ENCODE measurements around the gene GLT6D1.

GLT6D1 gene

DNA sequence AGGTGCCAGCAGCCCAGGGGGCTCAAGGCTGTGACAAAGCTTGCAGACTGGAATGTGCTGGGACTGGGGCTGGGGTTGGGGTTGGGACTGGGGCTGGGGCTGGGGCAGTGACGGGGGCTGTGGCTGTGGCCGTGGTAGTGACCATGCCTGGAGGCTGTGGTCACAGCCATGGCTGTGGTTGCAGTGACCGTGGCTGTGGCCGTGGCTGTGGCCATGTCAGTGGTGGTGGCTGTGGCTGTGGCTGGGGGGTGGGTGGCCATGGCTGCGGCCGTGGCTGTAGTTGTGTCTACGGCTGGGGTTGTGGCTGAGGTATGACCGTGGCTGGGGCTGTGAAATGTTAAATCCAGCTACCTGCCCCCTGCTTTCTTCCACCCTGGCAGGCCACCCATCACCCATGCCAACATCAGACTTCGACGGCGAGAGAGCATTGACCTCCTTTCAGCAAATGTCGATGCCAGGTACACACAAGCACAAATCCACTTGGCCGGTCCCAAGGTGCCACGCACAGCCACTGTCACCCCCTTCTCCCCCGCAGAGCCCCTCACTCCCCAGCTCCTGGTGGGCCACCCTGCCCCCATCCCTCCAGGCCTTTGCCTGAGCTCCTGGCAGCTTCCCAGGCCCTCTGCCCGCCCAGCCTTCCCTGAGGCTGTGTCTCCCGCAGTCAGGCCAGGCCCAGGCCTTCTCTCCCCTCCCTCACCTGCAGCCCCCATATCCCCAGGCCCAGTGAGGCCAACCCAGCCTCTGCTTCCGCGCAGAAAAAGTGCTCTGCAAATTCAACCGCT lies 39.1 kb upstream of the GLT6D1 start:
- Histone ChIP-seq H3K9me2 (replicated peaks; ENCODE audit: control insufficient read depth, low read length) (no peaks in the 10 kb centered on the region), H3K9me3 (ENCODE audit: control insufficient read depth, insufficient read depth, low read length) (no peaks in the 10 kb centered on the region), H3K27ac (ENCODE audit: low read depth, low read length) (no peak overlapping the region), H3K4me1 (ENCODE audit: control insufficient read depth, low read length) (no peaks in the 10 kb centered on the region), H3K4me2 (ENCODE audit: low read length) (no peak overlapping the region), H4K20me1 (ENCODE audit: control insufficient read depth, insufficient read depth, low read depth, low read length) (no peaks in the 10 kb centered on the region), H3K27me3 (ENCODE audit: control insufficient read depth, low read length) (no peaks in the 10 kb centered on the region), H3K79me2 (ENCODE audit: control insufficient read depth, low read length) (no peaks in the 10 kb centered on the region), H3K4me3 (ENCODE audit: low read length) (no peak overlapping the region), H3F3A (ENCODE audit: control insufficient read depth, insufficient read depth) (no peaks in the 10 kb centered on the region), H3K36me3 (ENCODE audit: control insufficient read depth, low read length) (no peaks in the 10 kb centered on the region)
- TF ChIP-seq, protein P1, sequence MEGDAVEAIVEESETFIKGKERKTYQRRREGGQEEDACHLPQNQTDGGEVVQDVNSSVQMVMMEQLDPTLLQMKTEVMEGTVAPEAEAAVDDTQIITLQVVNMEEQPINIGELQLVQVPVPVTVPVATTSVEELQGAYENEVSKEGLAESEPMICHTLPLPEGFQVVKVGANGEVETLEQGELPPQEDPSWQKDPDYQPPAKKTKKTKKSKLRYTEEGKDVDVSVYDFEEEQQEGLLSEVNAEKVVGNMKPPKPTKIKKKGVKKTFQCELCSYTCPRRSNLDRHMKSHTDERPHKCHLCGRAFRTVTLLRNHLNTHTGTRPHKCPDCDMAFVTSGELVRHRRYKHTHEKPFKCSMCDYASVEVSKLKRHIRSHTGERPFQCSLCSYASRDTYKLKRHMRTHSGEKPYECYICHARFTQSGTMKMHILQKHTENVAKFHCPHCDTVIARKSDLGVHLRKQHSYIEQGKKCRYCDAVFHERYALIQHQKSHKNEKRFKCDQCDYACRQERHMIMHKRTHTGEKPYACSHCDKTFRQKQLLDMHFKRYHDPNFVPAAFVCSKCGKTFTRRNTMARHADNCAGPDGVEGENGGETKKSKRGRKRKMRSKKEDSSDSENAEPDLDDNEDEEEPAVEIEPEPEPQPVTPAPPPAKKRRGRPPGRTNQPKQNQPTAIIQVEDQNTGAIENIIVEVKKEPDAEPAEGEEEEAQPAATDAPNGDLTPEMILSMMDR (IDR thresholded peaks at IDR 0.05; ENCODE audit: low read depth, low read length, poor library complexity, severe bottlenecking): no peak
- no peak for TF ChIP-seq EZH2phosphoT487 (IDR thresholded peaks at IDR 0.05; ENCODE audit: borderline replicate concordance, low read length)

DNA sequence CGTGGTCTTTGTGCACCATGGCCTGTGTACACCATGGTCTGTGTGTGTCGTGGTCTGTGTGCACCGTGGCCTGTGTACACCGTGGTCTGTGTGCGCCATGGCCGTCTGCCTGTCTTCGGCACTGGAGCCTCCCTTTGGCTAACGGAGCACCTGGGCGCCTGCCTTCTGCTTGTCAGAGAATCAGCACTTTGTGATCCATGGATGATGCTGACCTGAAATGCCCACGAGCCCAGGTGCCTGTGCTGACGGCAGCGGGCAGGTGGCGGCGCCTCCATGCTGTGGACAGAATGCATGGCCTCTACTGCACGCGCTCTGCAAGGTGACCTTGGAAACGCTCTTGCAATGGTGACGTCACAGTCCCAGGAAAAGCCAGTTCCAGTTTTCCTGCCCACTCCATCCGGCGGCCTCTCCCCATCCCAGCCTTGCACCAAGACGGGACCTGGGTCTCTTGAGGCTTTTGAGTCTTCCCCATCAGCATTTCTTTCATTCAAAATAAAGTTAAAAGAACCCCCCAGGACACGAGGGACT lies 38.4 kb upstream of the GLT6D1 start:
- H3K27me3 ChIP-seq (ENCODE audit: control insufficient read depth, low read length): no peaks in the 10 kb centered on the region

DNA sequence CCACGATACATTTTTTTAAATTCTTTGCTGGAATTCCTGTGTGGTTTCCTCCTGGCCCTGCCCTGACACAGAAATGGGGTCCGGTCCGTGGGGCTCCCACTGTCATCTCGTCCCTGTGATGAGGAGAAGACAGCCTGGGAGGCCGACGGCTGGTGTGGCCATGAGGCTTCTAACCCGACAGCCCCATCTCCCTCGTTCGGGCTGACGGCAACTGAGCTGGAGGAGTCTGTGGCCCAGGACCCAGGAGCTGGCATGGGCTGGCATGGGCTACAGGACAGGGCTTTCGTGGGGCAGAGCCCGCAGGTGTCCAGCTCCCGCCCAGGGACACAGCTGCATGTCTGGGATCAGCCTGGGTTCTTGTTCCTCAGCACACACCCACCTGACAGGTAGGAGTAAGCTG lies 37.6 kb upstream of the GLT6D1 start:
- H3K9me2 ChIP-seq (replicated peaks; ENCODE audit: control insufficient read depth, low read length): no peaks in the 10 kb centered on the region
- H3K4me1 ChIP-seq (ENCODE audit: control insufficient read depth, low read length): no peaks in the 10 kb centered on the region
- H3K4me2 ChIP-seq (ENCODE audit: low read length): no peak overlapping the region
- no peak for TF ChIP-seq EZH2phosphoT487 (IDR thresholded peaks at IDR 0.05; ENCODE audit: borderline replicate concordance, low read length)
- TF ChIP-seq, protein P1 (IDR thresholded peaks at IDR 0.05; ENCODE audit: low read depth, low read length, poor library complexity, severe bottlenecking): no peak
- H3K4me3 ChIP-seq (ENCODE audit: low read length): no peak overlapping the region
- no peaks in the 10 kb centered on the region for H3K27me3 ChIP-seq (ENCODE audit: control insufficient read depth, low read length)
- no peak overlapping the region for H3K27ac ChIP-seq (ENCODE audit: low read depth, low read length)
- no peaks in the 10 kb centered on the region for H3K36me3 ChIP-seq (ENCODE audit: control insufficient read depth, low read length)
- no peaks in the 10 kb centered on the region for H3F3A ChIP-seq (ENCODE audit: control insufficient read depth, insufficient read depth)
- H3K79me2 ChIP-seq (ENCODE audit: control insufficient read depth, low read length): no peaks in the 10 kb centered on the region
- no peaks in the 10 kb centered on the region for H4K20me1 ChIP-seq (ENCODE audit: control insufficient read depth, insufficient read depth, low read depth, low read length)
- H3K9me3 ChIP-seq (ENCODE audit: control insufficient read depth, insufficient read depth, low read length): no peaks in the 10 kb centered on the region

More for the DNA sequence above, 38.4 kb upstream of the GLT6D1 start:
- no peaks in the 10 kb centered on the region for H3K36me3 ChIP-seq (ENCODE audit: control insufficient read depth, low read length)
- no peaks in the 10 kb centered on the region for H3K79me2 ChIP-seq (ENCODE audit: control insufficient read depth, low read length)
- H3K4me3 ChIP-seq (ENCODE audit: low read length): no peak overlapping the region
- H3K27ac ChIP-seq (ENCODE audit: low read depth, low read length): no peak overlapping the region
- H3K4me2 ChIP-seq (ENCODE audit: low read length): no peak overlapping the region
- H3K9me3 ChIP-seq (ENCODE audit: control insufficient read depth, insufficient read depth, low read length): no peaks in the 10 kb centered on the region
- no peaks in the 10 kb centered on the region for H3K4me1 ChIP-seq (ENCODE audit: control insufficient read depth, low read length)
- H3K9me2 ChIP-seq (replicated peaks; ENCODE audit: control insufficient read depth, low read length): no peaks in the 10 kb centered on the region
- H3F3A ChIP-seq (ENCODE audit: control insufficient read depth, insufficient read depth): no peaks in the 10 kb centered on the region
- no peaks in the 10 kb centered on the region for H4K20me1 ChIP-seq (ENCODE audit: control insufficient read depth, insufficient read depth, low read depth, low read length)
- no peak for TF ChIP-seq EZH2phosphoT487 (IDR thresholded peaks at IDR 0.05; ENCODE audit: borderline replicate concordance, low read length)
- TF ChIP-seq, protein P1 (IDR thresholded peaks at IDR 0.05; ENCODE audit: low read depth, low read length, poor library complexity, severe bottlenecking): no peak

Measured in DOHH2 (cell line).